GM21529 (cell line): ENCODE data around the gene UST.

Source experiments
- ATAC-seq: cut with Tn5 transposase; IDR thresholded peaks from one replicate; pipeline ENCODE4 v1.9.1; 2021; ENCODE audit not compliant: unreplicated experiment

UST gene

GRCh38 chr6:148795563-148795962 lies 48.7 kb downstream of the UST start:
- no peak for ATAC-seq

GRCh38 chr6:148799647-148800046 lies 52.8 kb downstream of the UST start:
- ATAC-seq = no peak

GRCh38 chr6:148800536-148800935 lies 53.7 kb downstream of the UST start:
- no peak for ATAC-seq

GRCh38 chr6:148803979-148804378 lies 57.1 kb downstream of the UST start:
- no peak for ATAC-seq

- no peak for ATAC-seq
These were observed 58.9 kb downstream of the UST start for GRCh38 chr6:148805777-148806176.

- ATAC-seq = no peak
These were observed 61.0 kb downstream of the UST start for GRCh38 chr6:148807784-148808183.

GRCh38 chr6:148808786-148809304 lies 62.0 kb downstream of the UST start:
- no peak for ATAC-seq

- ATAC-seq = no peak
These were observed 64.6 kb downstream of the UST start for GRCh38 chr6:148811459-148811858.

- no peak for ATAC-seq
These were observed 67.4 kb downstream of the UST start for GRCh38 chr6:148814082-148814790.

- no peak for ATAC-seq
These were observed 68.0 kb downstream of the UST start for GRCh38 chr6:148814869-148815268.

GRCh38 chr6:148816117-148816516 lies 69.3 kb downstream of the UST start:
- no peak for ATAC-seq

GRCh38 chr6:148817689-148818088 lies 70.9 kb downstream of the UST start:
- no peak for ATAC-seq

- no peak for ATAC-seq
These were observed 72.2 kb downstream of the UST start for GRCh38 chr6:148818939-148819575.

- ATAC-seq = no peak
These were observed 73.0 kb downstream of the UST start for GRCh38 chr6:148819852-148820251.

- ATAC-seq = no peak
These were observed 76.0 kb downstream of the UST start for GRCh38 chr6:148822819-148823218.

- ATAC-seq = no peak
These were observed 77.5 kb downstream of the UST start for GRCh38 chr6:148824291-148824690.

- ATAC-seq = no peak
These were observed 78.1 kb downstream of the UST start for GRCh38 chr6:148824960-148825359.

GRCh38 chr6:148825492-148825891 lies 78.7 kb downstream of the UST start:
- ATAC-seq = no peak

- ATAC-seq = no peak
These were observed 80.7 kb downstream of the UST start for GRCh38 chr6:148827416-148828045.

- ATAC-seq = no peak
These were observed 81.2 kb downstream of the UST start for GRCh38 chr6:148828047-148828446.

- ATAC-seq = no peak
These were observed 82.7 kb downstream of the UST start for GRCh38 chr6:148829415-148830101.
